ACHN (cell line): ENCODE results near the gene SLC23A2.
"Not testable (repeated sequence)": the region's sequence is repeated elsewhere in the genome, so short reads cannot be mapped to it uniquely, and the experiment has no call there.

ENCODE experiments used
- DNase-seq: peaks from one replicate; pipeline ENCODE4 v3.0.0-alpha.2; 2015
- in situ Hi-C: cut with HindIII; loops from 2 replicates; pipeline ENCODE4 v1.10.0; 2017; ENCODE audit warnings: low sequenced_read_pairs, low pct_ligation_motif_present, low pct_unique_long_range_greater_than_20kb

The SLC23A2 gene

DNA sequence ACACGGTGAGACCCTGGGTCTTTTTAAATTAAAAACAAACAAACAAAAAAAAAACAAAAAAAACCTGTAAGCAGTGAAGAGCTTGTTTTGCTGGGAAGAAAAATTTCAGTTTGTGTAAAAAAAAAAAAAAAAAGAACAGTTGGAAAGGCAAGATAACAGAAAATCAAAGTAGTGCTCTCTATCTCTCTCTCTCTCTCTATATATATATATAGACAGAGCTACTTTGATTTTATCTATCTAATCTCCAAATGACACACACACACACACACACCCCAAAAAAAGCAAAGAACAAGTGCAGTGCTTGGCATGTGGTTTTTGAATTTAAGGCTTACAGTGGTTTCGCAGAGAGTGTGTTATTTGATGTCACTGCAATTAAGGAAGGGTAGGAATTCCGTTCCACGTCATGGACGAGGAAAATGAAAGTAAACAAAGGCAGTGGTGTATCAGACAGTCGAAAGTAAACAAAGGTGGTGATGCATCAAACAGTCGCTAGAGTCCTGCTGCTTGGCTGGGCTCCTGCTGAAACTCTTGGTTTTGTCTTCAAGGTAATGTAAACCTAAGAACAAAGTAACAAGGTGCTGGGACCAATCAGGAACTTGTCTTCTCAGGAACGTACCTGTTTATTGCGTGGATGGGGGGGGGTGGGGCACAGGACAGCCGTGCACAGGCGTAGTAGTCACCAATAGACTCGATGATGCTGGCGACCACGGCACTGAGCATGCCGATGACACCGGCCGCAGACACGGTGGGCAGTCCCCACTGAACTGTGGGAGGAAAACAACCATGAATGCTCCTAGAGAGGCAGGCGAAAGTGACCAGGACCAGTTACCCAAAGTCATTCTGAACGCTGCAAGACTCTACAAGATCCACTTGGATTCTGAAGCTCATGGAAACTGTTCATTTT is 131.8 kb downstream of the SLC23A2 start:
- in situ Hi-C loops = no loop called here

DNA sequence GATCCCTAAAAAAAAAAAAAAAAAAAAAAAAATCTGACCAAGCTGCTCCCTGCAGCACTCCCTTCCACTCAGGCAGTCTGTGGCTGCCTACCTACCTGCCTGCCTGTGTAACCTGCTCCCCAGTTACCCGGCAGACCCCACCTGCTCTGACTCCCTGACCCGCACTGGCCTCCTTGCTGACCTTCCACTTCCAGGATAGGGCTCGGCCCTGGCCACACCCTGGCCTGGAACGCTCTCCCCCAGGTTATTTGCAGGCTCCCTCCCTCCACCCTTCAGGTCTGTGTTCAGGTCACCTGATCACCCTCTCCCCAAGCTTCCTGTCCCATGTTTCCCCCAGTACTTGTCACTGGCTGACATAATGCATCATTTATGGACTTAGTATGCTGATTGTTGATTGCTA is 134.3 kb downstream of the SLC23A2 start:
- DNase-seq = no peak
- in situ Hi-C loops = no loop called here

More for the DNA sequence above, 131.8 kb downstream of the SLC23A2 start:
- DNase-seq = no peak

DNA sequence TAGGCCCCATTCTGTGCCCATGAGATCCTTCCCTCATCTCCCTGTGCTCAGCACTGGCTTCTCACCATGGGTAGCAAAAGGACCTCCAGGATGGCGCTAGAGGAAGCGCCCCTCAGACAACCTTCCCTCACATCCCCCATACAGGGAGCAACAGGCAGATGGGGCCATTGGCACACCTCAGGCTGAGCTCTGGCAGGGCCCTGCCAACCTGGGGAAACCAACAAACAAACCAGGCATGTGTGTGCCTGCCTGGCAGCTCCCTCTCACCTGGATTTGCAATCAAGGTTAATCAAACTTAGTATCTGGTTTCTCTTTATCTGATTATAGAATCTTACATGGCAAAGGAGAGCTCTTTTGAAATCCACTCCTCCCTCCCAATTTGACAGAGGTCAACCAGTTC is 134.9 kb downstream of the SLC23A2 start:
- in situ Hi-C loops = no loop called here
- no peak for DNase-seq

DNA sequence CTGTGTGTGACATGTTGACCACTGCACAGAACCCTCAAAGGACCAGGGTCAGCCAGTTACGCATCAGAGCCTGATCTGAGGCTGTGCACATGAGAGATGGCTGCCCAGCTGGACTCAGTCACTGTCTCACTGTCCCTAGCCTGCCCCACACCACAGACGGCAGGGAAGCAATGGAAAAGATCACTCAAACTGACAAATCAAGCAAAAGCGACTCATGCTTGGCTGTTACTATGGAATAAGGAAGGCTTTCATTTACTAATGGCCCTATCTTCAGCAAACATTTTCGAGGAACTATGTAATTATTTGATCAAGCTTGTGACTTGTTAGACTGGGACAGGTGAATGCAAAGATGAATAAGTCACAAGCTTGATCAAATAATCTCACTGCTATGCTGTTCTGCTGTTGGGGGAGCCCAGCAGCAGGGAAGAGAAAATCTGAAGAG is 137.0 kb downstream of the SLC23A2 start:
- in situ Hi-C loops = no loop called here
- DNase-seq = no peak

DNA sequence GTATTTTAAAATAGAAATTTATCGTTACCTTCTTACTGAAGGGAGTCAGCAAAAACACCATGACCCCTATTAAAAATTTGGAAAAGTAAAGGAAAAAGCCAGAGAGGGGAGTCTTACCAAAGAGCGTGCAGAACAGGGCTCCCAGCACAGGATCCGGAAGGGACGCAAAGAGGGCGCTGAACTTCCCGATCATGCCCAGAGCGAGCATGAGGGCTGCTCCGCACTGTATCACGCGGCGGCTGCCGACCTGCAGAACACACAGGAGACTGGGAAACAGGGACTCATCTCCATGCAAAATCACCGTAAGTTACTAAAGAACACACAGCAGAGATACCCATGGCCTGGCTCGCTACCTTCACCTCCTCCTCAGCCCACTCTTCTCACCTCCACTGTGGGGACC is 138.6 kb downstream of the SLC23A2 start:
- in situ Hi-C loops = no loop called here
- DNase-seq = no peak

DNA sequence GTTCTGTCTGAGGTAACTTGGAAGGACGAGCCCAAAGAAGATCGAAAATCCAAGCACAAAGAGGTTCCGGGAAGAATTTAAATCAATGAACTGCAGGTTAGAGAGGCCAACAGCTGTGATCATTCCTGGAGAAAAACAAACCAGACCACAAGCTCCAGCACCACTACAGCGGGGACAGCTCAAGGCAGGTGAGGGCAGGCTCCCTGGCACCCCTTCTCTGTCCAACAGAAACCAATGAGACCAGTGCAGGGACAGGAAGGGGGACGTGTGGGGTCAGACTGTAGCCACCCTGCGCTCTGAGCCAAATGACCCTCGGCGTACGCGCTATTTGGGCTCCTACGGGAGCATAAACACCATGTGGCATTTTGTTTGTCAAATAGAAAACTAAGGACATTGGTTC is 139.3 kb downstream of the SLC23A2 start:
- in situ Hi-C loops = no loop called here
- DNase-seq = no peak

DNA sequence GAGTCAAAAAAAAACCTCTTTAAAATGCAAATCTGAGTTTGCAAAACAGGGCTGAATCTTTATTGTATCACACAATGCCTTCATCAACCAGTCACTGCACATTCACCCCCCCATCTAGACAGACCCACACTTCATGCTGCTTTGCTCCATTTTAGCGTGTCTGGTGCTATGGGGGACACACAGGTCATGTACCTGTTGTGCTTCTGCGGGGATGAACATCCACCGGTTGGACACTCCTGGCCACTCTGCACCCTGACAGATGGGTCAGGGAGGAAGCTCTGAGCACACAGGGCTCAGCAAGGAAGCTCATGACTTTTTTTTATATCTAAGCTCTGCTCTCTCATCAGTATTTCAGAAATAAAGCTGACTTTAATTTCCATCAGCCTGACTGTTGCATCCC is 143.3 kb downstream of the SLC23A2 start:
- in situ Hi-C loops = no loop called here
- no peak for DNase-seq

DNA sequence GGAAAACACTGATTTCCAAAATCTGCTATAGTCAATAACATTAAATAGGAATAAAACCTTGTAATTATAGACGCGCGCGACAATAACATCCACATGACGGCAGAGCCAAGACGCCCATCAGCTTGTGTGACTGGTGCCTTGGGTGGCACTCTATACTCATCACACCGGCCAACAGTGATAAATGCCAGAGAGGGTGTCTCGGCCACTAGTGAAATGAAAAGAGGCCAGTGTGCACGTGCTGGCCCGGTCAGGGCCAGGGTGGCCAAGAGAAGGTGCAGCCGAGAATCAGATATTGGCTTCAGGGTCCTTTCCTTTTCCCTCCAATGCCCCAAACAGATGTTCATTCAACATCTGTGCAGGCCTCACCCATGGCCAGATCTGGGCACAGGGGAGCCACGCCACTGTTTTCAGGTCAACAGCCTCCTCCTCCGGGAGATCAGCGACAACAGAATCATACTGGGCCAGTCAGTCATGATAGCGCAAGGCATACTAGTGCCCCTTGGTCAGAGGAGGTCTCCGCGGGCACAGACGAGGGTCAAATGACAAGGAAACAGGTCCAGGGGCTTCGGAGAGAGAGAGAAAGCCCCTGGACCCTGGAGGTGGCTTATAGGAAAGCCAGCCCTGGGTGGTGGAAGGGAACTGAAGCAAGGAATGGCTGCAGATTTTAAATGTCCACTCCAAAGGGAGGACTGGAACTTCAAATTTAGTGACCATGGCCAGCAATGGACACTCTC is 145.1 kb downstream of the SLC23A2 start:
- DNase-seq = no peak
- in situ Hi-C loops = no loop called here

DNA sequence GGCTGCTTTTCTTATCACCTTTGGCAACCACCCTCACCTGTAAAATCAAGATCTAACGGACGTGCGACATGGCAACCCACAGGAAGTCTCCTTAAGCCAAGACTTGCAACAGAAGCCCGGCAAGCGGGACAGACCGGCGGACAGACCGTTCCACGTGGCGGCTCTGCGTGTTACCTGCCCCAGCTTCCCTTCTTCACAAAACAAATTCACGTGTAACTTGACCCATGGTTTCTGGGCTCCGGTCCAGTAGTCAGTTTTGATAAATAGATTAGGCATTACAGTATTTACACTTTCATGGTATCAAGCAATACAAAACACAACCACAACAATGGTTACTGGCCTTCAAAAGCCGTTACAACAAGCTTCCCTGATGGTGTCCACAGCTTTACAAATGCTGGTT is 145.8 kb downstream of the SLC23A2 start:
- DNase-seq = no peak
- in situ Hi-C loops = no loop called here

DNA sequence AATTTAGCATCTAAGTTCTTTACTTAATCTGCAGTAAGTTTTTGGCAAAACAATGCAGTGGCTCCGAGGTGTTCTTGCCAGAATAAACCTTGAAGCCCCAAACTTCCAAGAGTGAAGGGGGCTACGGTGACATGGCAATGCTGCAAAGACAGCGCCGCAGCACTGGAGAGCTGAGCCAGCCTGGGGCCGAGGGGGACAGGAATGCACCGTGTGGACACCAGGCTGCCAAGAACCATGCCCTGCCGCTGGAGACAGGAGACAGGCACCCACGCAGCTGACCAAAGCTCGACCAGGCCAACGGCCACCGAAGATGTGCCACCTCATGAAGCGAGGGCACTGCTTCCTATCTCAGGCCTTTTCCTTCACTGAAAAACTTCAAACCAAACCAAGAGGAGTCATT is 146.2 kb downstream of the SLC23A2 start:
- in situ Hi-C loops = no loop called here
- DNase-seq = no peak

DNA sequence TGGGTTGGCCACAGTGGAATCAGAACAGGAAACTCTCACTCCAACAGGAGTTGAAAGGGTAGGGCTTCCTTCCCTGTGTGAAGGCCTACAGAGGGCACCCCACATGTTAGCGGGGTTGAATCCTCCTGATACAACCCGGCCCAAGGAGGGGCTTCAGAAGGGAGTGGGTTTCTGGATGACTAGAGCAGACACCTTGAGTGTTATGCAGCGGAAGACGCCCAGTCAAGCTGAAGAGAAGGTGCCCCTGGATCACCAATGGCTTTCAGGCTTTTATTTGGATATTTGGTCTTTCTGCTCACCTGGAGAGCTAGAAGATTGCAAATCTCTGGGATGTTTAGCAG is 146.8 kb downstream of the SLC23A2 start:
- in situ Hi-C loops = no loop called here
- no peak for DNase-seq

DNA sequence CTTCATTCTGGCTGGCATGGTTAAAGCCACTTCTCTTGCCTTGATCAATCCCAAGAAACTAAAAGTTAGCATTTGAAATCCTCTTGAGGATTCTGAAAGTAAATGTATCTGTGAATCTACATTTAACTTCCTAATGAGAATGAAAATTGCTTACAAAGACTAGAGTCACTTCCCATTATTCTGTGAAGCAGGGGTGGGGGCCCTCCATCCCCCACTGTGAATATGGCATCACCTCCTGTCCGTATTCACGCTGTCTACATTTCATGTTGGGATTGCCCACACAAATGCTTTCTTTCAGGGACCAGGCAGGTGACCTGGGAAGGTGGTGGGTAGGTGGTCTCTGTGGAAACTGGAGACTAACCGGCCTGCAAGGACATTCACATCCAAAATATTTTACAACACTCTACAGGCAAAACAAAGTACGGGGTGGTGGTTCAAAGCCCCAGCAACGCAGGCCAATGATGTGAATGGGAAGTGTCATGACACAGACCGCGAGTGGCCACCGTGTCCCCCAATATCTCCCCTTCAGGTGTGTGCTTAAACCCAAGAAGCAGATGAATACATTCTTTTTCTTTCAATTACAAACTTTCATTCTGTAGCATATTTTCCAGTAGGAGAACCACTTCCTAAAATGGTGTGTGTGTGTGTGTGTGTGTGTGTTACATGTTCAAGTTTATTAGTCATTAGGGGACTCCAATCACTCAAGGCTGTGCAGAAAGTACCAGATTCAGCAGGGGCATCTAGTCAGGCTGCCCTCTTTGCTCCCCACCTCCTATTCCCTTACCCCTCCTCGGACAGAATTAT is 147.4 kb downstream of the SLC23A2 start:
- in situ Hi-C loops = no loop called here
- DNase-seq = no peak

DNA sequence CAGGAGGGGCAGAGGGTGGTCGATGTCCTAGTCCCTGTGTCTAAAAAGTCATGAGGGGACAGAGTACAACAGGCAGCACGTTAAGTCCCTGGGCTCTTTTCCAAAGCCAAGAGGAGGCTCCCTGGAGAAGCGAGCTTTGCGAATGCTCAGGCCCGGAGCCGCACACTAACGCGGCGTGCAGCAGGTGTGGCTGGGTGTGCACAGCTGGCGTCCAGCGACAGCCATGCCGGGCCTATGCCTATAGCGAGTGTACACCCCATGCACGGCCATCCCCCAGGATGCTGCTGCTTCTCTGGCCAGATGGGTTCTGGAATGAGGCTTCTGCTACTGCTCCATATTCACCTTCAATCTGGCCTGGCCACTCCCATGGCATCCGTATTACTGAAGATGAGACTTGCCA is 148.3 kb downstream of the SLC23A2 start:
- DNase-seq = no peak
- in situ Hi-C loops = no loop called here

DNA sequence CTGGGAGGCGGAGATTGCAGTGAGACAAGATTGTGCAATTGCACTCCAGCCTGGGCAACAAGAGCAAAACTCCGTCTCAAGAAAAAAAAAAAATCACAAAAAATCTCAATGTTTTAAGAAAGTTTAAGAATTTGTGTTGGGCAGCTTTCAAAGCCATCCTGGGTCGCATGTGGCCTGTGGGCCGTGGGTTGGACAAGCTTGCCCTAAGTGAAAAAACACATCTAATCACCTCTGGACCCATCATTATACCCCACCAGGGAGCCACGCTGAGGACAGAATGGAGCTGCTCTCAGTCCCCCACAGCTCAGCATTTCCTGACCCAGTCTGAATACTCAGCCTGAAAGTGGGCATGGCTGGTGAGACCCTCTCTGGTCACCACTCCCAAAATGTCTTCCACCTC is 150.3 kb downstream of the SLC23A2 start:
- in situ Hi-C loops = no loop called here

DNA sequence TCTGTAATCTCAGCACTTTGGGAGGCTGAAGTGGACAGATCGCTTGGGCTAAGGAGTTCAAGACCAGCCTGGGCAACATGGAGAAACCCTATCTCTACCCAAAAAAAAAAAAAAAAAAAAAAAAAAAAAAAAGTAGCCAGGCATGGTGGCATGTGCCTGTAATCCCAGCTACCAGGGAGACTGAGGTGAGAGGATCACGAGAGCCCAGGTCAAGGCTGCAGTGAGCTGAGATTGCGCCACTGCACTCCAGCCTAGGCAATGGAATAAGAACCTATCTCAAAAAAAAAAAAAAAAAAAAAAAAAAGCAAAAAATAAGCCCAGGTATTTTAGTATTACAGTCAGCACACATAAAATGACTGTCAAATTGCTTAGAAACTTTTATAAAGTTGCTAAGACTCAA is 152.5 kb downstream of the SLC23A2 start:
- in situ Hi-C loops = not testable (repeated sequence)

More for the DNA sequence above, 150.3 kb downstream of the SLC23A2 start:
- no peak for DNase-seq

DNA sequence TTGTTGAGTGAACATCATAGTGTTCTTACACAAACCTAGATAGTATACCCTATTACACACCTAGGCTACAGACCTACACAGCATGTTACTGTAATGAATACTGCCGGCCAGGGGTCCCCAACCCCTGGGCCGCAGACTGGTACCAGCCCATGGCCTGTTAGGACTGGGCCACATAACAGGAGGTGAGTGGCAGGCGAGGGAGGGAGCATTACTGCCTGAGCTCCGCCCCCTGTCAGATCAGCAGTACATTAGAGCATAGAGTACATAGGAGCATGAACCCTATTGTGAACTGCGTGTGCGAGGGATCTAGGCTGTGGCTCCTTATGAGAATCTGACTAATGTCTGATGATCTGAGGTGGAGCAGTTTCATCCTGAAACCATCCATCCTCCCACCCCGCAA is 153.3 kb downstream of the SLC23A2 start:
- DNase-seq = no peak
- in situ Hi-C loops = no loop called here

More for the DNA sequence above, 152.5 kb downstream of the SLC23A2 start:
- not testable (repeated sequence) for DNase-seq

DNA sequence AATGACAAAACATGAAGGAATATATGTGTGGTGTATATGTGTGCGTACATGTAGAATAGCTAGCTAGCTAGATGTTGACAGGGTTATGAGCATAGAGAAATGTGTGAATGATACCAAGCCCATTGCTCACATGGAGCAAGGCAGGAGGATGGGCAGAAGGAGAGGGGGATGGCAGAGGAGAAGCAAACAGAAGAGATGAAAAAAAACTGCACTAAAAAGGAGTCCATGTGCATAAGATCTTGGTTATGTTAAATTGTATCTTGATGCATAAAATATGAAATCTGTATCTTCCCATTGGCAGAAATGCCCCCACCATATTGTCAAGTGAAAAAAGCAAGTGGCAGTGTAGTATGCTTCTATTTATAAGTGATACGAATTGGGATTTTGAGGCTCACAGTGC is 154.5 kb downstream of the SLC23A2 start:
- in situ Hi-C loops = no loop called here
- DNase-seq = no peak

DNA sequence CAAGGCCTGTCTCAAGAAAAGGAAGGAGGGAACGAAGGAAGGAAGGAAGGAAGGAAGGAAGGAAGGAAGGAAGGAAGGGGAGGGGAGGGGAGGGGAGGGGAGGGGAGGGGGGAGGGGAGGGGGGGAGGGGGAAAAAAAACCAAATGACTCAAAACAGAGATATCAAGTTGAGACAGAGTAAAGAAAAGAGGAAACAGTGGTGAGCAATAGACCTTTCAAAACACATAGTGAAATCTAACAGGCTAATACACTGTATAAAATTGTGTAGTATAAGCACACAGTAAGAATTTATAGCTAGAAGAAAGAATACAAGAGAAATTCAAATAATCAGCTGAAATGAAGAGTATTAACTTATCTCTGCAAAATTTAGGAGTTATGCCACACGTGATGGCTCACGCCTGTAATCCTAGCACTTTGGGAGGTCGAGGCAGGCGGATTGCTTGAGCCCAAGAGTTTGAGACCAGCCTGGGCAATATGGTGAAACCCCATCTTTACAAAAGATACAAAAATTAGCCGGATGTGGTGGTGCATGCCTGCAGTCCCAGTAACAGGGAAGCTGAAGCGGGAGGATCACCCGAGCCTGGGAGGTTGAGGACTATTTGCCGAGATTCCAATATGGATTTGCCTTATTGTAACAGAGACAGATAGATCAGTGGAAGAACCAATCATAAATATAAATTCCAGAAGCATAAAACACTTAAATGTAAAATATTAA is 156.4 kb downstream of the SLC23A2 start:
- in situ Hi-C loops = no loop called here
- no peak for DNase-seq

DNA sequence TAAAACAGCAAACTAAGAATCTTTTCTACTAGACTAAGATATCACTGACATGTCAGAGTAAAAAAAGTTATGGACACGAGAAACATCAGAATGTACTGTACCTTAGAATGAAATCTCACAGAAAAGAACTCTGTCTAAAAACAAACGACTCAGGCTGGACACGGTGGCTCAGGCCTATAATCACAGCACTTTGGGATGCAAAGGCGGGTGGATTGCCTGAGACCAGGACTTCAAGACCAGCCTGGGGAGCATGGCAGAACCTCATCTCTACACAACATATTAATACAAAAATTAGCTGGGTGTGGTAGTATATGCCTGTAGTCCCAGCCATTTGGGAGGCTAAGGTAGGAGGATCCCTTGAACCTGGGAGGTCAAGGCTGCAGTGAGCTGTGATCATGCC is 157.0 kb downstream of the SLC23A2 start:
- DNase-seq = no peak
- in situ Hi-C loops = no loop called here
